Adrenal gland (tissue), 12 donors: ENCODE measurements around the gene RDH11. TPM values are rescaled to one million over a fixed set of nuclear protein-coding genes. Genes with fewer than 3 reads are reported as not detected.

ENCODE experiments used
- DNase-seq, 7 donors: peaks; one replicate each; pipeline ENCODE4 v3.0.0-alpha.2; 2019 to 2020
- H3K27ac ChIP-seq, 5 donors: fragments of 200-600 bp; sonication (generic) in 4 of 5; 1 replicate in 3 of 5; 2 replicates in 2 of 5; pipeline versions ENCODE4 v1.5.1 to v1.8.0; 2016 to 2020; ENCODE audit warnings: mild to moderate bottlenecking in 1 of 5
- H3K27me3 ChIP-seq: fragments of 200-600 bp; 2 replicates; pipeline ENCODE4 v1.8.0; 2021
- H3K36me3 ChIP-seq, 2 donors: fragments of 200-600 bp; replicated peaks in 1 of 2; 1 replicate in 1 of 2; 2 replicates in 1 of 2; pipeline versions ENCODE4 v1.5.1 to v1.8.0; 2018 to 2022
- H3K4me1 ChIP-seq, 2 donors: fragments of 200-600 bp; replicated peaks in 1 of 2; 1 replicate in 1 of 2; 2 replicates in 1 of 2; pipeline versions ENCODE4 v1.5.1 to v1.8.0; 2018 to 2021
- H3K4me3 ChIP-seq, 4 donors: fragments of 200-600 bp; sonication (generic) in 3 of 4; one replicate each; pipeline ENCODE4 v1.5.1; 2016 to 2018
- H3K9me3 ChIP-seq, 3 donors: fragments of 200-600 bp; sonication (generic) in 1 of 3; replicated peaks in 1 of 3; 1 replicate in 2 of 3; 2 replicates in 1 of 3; pipeline versions ENCODE4 v1.5.1 to v1.8.0; 2016 to 2021
- POLR2A ChIP-seq, 2 donors: fragments of 450-650 bp; IDR thresholded peaks; one replicate each; pipeline ENCODE4 v1.6.1; 2017; ENCODE audit warnings: antibody characterized with exemption in 2 of 2, mild to moderate bottlenecking in 2 of 2, moderate library complexity in 1 of 2
- WGBS, 4 donors: extraction: QIAGEN DNeasy Blood & Tissue Kit in 2 of 4; methylation state at CpG; one replicate each; pipeline versions ENCODE4 v1.1.5 to v1.1.7; 2013 to 2017; 5-methylcytosine and 5-hydroxymethylcytosine counted together
- intact Hi-C, 2 donors: fragments of 100-400 bp; cut with DNase I; formaldehyde crosslinking; loops; one replicate each; pipeline versions ENCODE4 v1.14.1 to v1.15.0; 2022 to 2023
- polyA plus RNA-seq, 3 donors: library from polyadenylated mRNA; stranded (reverse); fragments of 200-250 nt in 2 of 3; fragments of 350-450 nt in 1 of 3; fragmentation: Illumina TruSeq in 1 of 3; extraction: RNeasy Lipid Tissue Mini Kit (QIAGEN cat#74804) in 1 of 3; gene quantifications; one replicate each; pipeline ENCODE4 v1.2.3, GENCODE V29; 2013 to 2014
- total RNA-seq, 9 donors: library from RNA; depleted of rRNA in 4 of 9; stranded (reverse); fragments of >200 nt in 4 of 9; fragments of 120-200 nt in 1 of 9; fragmentation: NEBNext Ultra II Directional in 1 of 9; extraction: Animal tissue kit (Norgen Biotek cat#: 25700) in 1 of 9; gene quantifications; one replicate each; pipeline versions ENCODE4 v1.1.0 to v1.2.4, GENCODE V29; 2013 to 2023
- TF ChIP-seq, protein P1 (sequence below), 6 experiments: fragments of 450-650 bp in 4 of 6; fragments of 200-600 bp in 2 of 6; sonication (generic) in 1 of 6; IDR thresholded peaks; 1 replicate in 5 of 6; 2 replicates in 1 of 6; pipeline versions ENCODE4 v1.5.1 to v1.8.0; 2016 to 2021; ENCODE audit warnings: antibody characterized with exemption in 6 of 6, mild to moderate bottlenecking in 2 of 6, moderate library complexity in 1 of 6
- donor health status: healthy with polysubstance abuse.
- donor health status: Bipolar disorder and iron deficiency.
- donor health status: DM: yes; HTN: yes; CAD: no.
- donor health status: DM: no; HTN: no; CAD: no.
- donor health status: DM: no; HTN: no; CAD: no.
- donor health status: DM: yes; HTN: yes; CAD: no.

The RDH11 gene
- total and polyA plus RNA-seq, 12 donors = 49.1 to 309 (median 81.3) TPM

DNA sequence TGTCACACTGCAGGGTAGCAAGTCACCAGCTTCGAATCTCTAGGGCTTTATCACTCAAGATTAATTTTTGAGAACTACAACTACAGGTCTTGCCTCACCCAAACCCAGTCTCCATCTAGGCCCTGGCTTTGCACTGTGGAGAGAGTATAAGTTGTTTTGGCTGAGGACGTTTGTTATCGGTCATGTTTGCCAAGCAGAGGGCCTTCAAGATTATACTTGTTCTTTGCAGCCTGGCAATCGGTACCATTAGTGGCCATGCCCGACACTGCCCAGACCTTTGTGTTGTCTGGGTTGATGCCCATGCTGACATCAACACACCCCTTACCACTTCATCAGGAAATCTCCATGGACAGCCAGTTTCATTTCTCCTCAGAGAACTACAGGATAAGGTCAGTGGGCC lies 50.1 kb downstream of the RDH11 start:
- Histone ChIP-seq H3K27ac (no peak overlapping the region), H3K36me3 (peaks cover 0 to 44% of the 10 kb centered on the region in 2 donors), H3K4me3 (no peak overlapping the region), H3K4me1 (peaks cover 0 to 7% of the 10 kb centered on the region in 2 donors), H3K27me3 (no peaks in the 10 kb centered on the region), H3K9me3 (no peaks in the 10 kb centered on the region)
- intact Hi-C loops = no loop called here
- WGBS, 4 donors = 88 to 92% (median 90%) methylated on average over 5 of the region's 5 CpGs
- DNase-seq = no peak
- TF ChIP-seq, protein P1, sequence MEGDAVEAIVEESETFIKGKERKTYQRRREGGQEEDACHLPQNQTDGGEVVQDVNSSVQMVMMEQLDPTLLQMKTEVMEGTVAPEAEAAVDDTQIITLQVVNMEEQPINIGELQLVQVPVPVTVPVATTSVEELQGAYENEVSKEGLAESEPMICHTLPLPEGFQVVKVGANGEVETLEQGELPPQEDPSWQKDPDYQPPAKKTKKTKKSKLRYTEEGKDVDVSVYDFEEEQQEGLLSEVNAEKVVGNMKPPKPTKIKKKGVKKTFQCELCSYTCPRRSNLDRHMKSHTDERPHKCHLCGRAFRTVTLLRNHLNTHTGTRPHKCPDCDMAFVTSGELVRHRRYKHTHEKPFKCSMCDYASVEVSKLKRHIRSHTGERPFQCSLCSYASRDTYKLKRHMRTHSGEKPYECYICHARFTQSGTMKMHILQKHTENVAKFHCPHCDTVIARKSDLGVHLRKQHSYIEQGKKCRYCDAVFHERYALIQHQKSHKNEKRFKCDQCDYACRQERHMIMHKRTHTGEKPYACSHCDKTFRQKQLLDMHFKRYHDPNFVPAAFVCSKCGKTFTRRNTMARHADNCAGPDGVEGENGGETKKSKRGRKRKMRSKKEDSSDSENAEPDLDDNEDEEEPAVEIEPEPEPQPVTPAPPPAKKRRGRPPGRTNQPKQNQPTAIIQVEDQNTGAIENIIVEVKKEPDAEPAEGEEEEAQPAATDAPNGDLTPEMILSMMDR (IDR thresholded peaks at IDR 0.05) = no peak
- no peak for TF ChIP-seq POLR2A (IDR thresholded peaks at IDR 0.05)

DNA sequence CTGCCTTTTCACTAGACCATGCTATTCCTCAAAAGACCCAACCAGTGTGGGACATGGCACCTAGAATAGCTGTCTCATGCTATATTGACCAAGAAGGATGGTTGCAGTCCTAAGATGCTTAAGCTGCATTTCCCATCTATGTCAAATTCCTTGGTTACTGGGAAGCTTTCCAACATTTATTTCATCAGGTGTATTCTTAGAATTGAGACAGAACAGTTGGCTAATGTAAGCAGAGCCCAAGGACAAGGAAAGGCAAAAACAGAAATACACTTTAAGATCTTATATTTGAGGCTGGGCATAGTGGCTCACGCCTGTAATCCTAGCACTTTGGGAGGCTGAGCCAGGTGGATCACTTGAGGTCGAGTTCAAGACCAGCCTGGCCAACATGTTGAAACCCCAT lies 51.1 kb downstream of the RDH11 start:
- intact Hi-C loops = no loop called here
- H3K9me3 ChIP-seq = no peaks in the 10 kb centered on the region
- H3K4me1 ChIP-seq = peaks cover 0 to 7% of the 10 kb centered on the region in 2 donors
- WGBS, 4 donors = 89 to 99% (median 95%) methylated on average over 2 of the region's 2 CpGs
- peaks cover 0 to 34% of the 10 kb centered on the region in 2 donors for H3K36me3 ChIP-seq
- H3K27ac ChIP-seq = no peak overlapping the region
- no peaks in the 10 kb centered on the region for H3K27me3 ChIP-seq
- DNase-seq = no peak
- TF ChIP-seq, protein P1 (IDR thresholded peaks at IDR 0.05) = no peak
- no peak for TF ChIP-seq POLR2A (IDR thresholded peaks at IDR 0.05)
- H3K4me3 ChIP-seq = no peak overlapping the region

DNA sequence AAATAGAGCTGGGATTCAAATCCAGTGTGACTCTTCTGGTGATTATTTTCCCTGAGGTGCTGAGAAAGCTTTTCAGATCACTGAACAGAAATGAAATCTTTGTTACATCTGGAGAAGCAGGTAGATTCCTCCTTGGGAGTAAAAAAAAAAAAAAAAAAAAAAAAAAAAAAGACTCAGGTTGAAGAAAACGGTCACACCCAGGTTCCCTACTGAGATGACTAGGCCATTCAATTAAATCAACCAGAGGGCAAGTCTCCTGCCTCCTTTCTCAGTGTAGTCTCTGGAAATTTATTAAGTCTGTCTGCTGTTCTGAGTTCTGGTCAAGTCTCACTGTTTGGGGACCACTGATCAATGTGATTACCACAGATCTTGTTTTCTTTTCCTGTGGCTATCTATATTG lies 51.9 kb downstream of the RDH11 start:
- intact Hi-C loops = no loop called here
- H3K36me3 ChIP-seq = peaks cover 0 to 27% of the 10 kb centered on the region in 2 donors
- DNase-seq = no peak
- no peak overlapping the region for H3K4me3 ChIP-seq
- WGBS, 4 donors = 80 to 92% (median 85%) methylated on average over 1 of the region's 1 CpG
- H3K4me1 ChIP-seq = peaks cover 0 to 3% of the 10 kb centered on the region in 2 donors
- H3K9me3 ChIP-seq = no peaks in the 10 kb centered on the region
- no peak overlapping the region for H3K27ac ChIP-seq
- no peaks in the 10 kb centered on the region for H3K27me3 ChIP-seq
- TF ChIP-seq, protein P1 (IDR thresholded peaks at IDR 0.05) = no peak
- no peak for TF ChIP-seq POLR2A (IDR thresholded peaks at IDR 0.05)

DNA sequence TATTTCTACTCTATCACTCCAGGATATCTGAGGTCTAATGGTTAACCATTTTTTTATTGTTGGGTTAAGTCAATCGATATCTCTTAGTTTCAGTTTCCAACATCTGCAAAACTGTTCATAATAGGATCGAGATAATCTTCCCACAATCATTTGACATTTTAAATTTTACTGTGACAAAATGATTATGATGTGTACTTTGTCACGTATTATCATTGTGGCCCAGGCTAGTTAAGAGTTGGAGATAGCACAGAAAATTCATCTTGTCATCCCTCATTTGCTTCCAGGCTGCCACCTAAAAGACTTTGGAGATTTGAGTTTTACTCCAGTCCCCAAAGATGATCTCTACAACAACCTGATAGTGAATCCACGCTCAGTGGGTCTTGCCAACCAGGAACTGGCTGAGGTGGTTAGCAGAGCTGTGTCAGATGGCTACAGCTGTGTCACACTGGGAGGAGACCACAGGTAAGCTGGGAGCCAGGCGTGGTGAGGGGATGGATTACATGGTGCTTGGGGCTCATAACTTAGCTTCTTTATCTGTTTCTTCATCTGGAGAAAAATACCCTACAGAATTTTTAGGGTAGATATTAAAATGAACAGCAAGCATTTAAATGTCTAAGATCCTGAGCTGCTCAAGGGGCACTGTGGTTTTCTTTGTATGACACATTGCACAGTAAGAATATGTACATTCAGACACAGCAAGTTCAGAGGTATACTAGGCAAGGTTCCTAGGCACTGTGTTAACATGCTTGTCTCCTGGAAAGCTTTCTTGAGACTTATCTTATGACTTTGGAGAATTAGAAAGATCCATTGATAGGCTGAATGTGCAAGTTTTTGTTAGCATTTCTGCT lies 53.4 kb downstream of the RDH11 start:
- Histone ChIP-seq H3K36me3 (peaks cover 0 to 15% of the 10 kb centered on the region in 2 donors), H3K4me1 (no peaks in the 10 kb centered on the region), H3K27me3 (no peaks in the 10 kb centered on the region), H3K9me3 (no peaks in the 10 kb centered on the region), H3K4me3 (no peak overlapping the region), H3K27ac (no peak overlapping the region)
- DNase-seq = no peak
- WGBS, 4 donors = 82 to 95% (median 90%) methylated on average over 5 of the region's 5 CpGs
- intact Hi-C loops = no loop called here
- TF ChIP-seq, protein P1 (IDR thresholded peaks at IDR 0.05) = no peak
- TF ChIP-seq POLR2A (IDR thresholded peaks at IDR 0.05) = no peak
